Measurements from ENCODE around the gene ALDH3B1.
"Not testable (repeated sequence)": the region's sequence is repeated elsewhere in the genome, so short reads cannot be mapped to it uniquely, and the experiment has no call there.

ALDH3B1 gene

GRCh38 chr11:67993821-67994220 lies 16.3 kb upstream of the ALDH3B1 start:
- H3K4me3 ChIP-seq (ENCODE audit: low read depth, low read length): not testable (repeated sequence)
- peak; percentile 50 for DNase-seq (ENCODE audit: low read depth)
- peak; percentile 47 for TF ChIP-seq CTCF (IDR thresholded peaks at IDR 0.05; ENCODE audit: low read depth, low read length)

- not testable (repeated sequence) for DNase-seq (ENCODE audit: low read depth); H3K4me3 ChIP-seq (ENCODE audit: low read depth, low read length)
Measured at GRCh38 chr11:67994387-67994786, 15.7 kb upstream of the ALDH3B1 start.

GRCh38 chr11:67995129-67995528 lies 15.0 kb upstream of the ALDH3B1 start:
- H3K4me3 ChIP-seq (ENCODE audit: low read depth, low read length); DNase-seq (ENCODE audit: low read depth): not testable (repeated sequence)

GRCh38 chr11:67995579-67995978 lies 14.5 kb upstream of the ALDH3B1 start:
- H3K4me3 ChIP-seq (ENCODE audit: low read depth, low read length); DNase-seq (ENCODE audit: low read depth): not testable (repeated sequence)

GRCh38 chr11:67996051-67996450 lies 14.1 kb upstream of the ALDH3B1 start:
- DNase-seq (ENCODE audit: low read depth): no peak
- no peak overlapping the region for H3K4me3 ChIP-seq (ENCODE audit: low read depth, low read length)
- no peak for TF ChIP-seq MAX (IDR thresholded peaks at IDR 0.05; ENCODE audit: low read depth, low read length)
- no peak for TF ChIP-seq POLR2A (IDR thresholded peaks at IDR 0.05; ENCODE audit: extremely low read depth, insufficient read length)
- TF ChIP-seq CTCF (IDR thresholded peaks at IDR 0.05; ENCODE audit: low read depth, low read length): no peak
- no peak for TF ChIP-seq MYC (IDR thresholded peaks at IDR 0.05; ENCODE audit: low read depth, low read length)

- DNase-seq (ENCODE audit: low read depth): peak; percentile 59
- no peak overlapping the region for H3K4me3 ChIP-seq (ENCODE audit: low read depth, low read length)
- TF ChIP-seq MAX (IDR thresholded peaks at IDR 0.05; ENCODE audit: low read depth, low read length) (0 out of 2 replicates have a peak, but pooled peaks have one; percentile 29), POLR2A (IDR thresholded peaks at IDR 0.05; ENCODE audit: extremely low read depth, insufficient read length) (no peak), CTCF (IDR thresholded peaks at IDR 0.05; ENCODE audit: low read depth, low read length) (no peak)
Measured at GRCh38 chr11:67996622-67997474, 13.3 kb upstream of the ALDH3B1 start.

GRCh38 chr11:67997475-67997921 lies 12.6 kb upstream of the ALDH3B1 start:
- DNase-seq (ENCODE audit: low read depth): no peak
- no peak overlapping the region for H3K4me3 ChIP-seq (ENCODE audit: low read depth, low read length)
- TF ChIP-seq MYC (IDR thresholded peaks at IDR 0.05; ENCODE audit: low read depth, low read length) (no peak), POLR2A (IDR thresholded peaks at IDR 0.05; ENCODE audit: extremely low read depth, insufficient read length) (no peak), MAX (IDR thresholded peaks at IDR 0.05; ENCODE audit: low read depth, low read length) (no peak), CTCF (IDR thresholded peaks at IDR 0.05; ENCODE audit: low read depth, low read length) (no peak)
